ENCODE measurements around the gene SBF2.

- TF ChIP-seq CTCF (IDR thresholded peaks at IDR 0.05; ENCODE audit: borderline replicate concordance, extremely low read depth, low read length, poor library complexity, severe bottlenecking) (no peak), EZH2 (IDR thresholded peaks at IDR 0.05; ENCODE audit: borderline replicate concordance, low read depth, low read length, severe bottlenecking) (no peak)
Observed at GRCh38 chr11:9838229-9838628, 455.8 kb downstream of the SBF2 start.
